Lung microvascular endothelial cell (primary cell): Measurements from ENCODE around the gene CD72. TPM values are rescaled to one million over a fixed set of nuclear protein-coding genes. Genes with fewer than 3 reads are reported as not detected.
"Not testable (repeated sequence)": the region's sequence is repeated elsewhere in the genome, so short reads cannot be mapped to it uniquely, and the experiment has no call there.

ENCODE experiments used
- DNase-seq, 2 donors: peaks; one replicate each; pipeline versions ENCODE4 v3.0.0 to v3.0.0-alpha.2; 2010; ENCODE audit warnings: low read depth in 2 of 2
- total RNA-seq: library from RNA; depleted of rRNA; stranded (reverse); fragments of >200 nt; gene quantifications from 2 replicates; pipeline ENCODE4 v1.2.1, GENCODE V29; 2014

CD72 gene
- total RNA-seq, 1 donor from 2014 or later = not detected

DNA sequence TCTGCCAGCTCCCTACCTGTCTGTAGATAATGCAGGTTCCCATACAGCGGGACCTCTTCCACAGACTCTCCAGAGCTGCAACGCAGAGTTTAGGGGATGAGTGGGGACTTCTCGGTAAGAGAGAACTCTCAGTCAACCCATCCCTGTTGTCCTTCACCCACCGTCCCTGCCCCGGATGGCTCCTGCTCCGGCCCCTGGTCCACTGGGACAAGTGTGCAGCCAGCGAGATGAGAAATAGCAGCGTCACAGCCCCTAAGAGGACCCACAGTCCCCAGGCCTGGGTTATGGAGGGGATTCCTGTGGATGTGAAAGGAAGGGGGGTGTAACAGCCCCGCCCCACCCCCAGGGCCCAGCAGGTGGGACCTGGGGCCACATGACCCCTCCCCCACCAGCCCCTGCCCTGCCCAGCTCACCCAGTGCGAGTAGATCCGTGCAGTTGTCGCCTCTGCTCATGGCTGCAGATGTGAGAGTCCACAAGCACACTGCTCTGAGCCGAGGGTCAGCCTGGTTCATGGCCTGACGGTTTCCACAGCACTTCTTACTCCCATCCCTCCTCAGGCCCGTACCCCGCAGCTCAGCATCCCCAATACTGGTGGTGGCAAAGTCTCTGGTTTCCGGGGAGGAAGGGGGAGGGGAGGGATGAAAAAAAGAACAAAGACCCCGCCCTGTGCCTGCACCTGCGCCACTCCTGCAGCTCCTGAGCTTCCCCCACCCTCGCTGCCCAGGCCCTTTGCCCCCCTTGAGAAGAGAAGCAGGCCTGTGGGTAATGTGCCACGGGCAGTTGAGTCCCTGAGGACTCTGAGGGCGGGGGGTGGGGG lies 32.3 kb upstream of the CD72 start, which contains the start of gene SIT1:
Gene SIT1, minus strand, starts transcription at position 591 of the 818 bp plus-strand sequence. Its CDS starts 78 bp downstream, at position 513.
- no peak for DNase-seq

DNA sequence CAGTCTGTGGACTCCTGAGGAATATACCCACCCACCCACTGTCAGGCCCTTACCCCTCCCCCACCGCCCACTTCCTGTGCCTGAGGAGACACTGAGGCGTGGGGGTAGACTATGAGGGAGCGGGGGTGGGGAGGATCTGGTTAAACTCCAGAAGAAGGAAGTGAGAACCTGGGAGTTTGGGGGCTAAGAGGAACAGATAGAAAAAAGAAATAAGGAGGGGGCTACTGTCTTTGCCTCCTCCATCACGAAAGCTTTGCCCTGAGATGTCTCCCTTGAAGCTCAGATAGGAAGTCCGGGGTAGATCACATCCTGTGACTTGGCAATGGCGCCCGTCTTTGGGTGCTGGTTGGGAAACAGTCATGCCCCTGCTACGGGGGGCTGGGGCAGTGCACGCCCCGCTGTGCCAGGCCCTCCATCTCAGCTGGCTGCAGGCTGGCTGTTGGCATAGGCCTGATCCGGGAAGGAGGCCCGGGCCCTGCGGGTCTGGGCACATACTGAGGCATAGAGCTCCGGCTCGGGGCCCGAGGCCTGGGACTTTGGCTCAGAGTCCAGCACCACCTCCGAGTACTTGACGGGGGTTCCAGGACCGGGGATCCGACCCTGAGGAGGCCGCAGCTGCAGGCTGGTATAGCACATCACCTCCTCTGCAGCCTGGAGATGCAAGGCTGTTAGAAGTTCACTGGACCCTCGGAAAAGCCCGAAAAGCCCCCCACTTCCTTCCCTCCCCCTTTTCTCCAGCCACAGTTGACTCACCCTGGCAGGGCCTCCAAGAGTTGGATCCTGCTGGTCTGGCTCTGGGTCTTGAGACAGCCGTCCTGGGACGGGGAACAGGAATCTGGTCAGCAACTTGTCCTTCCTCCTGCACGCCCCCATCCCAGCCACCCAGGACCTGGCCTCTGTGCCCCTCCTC lies 31.5 kb upstream of the CD72 start:
- no peak for DNase-seq

- DNase-seq = peak; percentile 87 to 89
These were observed 28.5 kb upstream of the CD72 start for GRCh38 chr9:35646533-35647265.

GRCh38 chr9:35646153-35646532 lies 27.9 kb upstream of the CD72 start:
- DNase-seq = no peak

DNA sequence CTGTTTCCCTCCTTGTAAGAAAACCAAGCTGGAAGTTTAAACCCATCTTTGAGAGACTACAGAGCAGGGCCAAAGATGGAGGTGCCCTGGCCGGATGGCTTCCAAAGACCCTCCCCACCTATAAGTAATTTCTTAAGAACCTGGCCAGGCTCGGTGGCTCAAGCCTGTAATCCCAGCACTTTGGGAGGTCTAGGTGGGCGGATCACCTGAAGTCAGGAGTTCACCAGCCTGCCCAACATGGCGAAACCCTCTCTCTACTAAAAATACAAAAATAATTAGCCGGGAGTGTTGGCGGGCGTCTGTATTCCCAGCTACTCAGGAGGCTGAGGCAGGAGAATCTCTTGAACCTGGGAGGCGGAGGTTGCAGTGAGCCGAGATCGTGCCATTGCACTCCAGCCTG lies 27.5 kb upstream of the CD72 start:
- not testable (repeated sequence) for DNase-seq

GRCh38 chr9:35643046-35643445 lies 24.8 kb upstream of the CD72 start:
- no peak for DNase-seq

DNA sequence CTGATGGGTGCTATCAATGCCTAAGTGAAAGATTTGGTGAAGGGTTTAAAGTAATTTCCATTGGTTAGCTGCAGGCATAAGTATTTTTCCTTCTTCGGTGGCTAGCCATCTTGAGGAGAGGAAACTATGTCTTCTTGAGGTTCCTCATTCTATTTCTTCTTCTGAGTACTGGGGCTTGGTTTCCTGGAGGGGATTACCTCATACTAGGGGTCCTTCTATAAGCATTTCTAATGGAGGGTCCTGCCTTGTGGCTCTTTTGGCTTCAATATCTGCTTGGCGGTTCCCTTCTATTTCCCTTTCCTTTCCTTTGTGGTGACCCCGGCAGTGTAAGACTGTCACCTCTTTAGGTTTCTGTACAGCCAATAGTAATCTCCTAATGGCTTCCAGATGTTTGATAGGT lies 23.3 kb upstream of the CD72 start:
- not testable (repeated sequence) for DNase-seq

- not testable (repeated sequence) for DNase-seq
These were observed 22.2 kb upstream of the CD72 start for GRCh38 chr9:35640431-35640830.

DNA sequence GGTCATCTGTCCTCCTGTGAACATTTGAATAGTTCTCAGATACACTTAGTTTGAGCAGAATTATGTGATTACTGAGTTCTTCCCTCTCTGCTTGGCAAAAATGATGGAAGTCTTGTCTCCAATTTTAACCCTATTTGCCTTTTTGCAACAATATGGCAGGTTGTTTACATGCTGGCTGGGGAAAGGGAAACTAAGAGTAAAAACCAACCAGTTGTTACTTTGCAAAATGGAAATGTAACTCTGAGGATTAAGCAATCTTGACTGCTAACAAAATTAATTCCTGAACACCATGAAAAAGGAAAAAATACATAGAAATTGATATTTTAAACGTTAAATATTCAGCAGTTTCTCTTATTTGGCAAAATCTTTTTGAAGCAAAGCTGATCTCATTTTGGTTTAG lies 21.4 kb upstream of the CD72 start:
- DNase-seq = no peak

GRCh38 chr9:35639225-35639624 lies 21.0 kb upstream of the CD72 start:
- not testable (repeated sequence) for DNase-seq

DNA sequence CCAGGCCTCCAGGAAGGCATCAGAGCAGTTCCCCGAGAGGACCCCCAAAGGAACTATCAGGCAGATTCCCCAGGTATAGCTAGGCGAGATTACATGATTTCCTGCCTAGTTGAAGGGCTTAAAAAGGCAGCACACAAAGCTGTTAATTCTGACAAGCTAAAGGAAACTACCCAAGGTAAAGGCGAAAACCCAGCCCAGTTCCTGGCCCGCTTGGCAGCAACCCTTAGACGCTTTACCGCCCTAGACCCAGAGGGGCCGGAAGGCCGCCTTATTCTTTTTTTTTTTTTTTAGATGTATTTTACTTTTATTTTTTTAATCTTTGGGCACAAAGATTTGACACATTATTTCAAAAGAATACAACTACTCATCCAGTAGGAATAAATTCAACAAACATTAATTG lies 20.5 kb upstream of the CD72 start:
- not testable (repeated sequence) for DNase-seq

DNA sequence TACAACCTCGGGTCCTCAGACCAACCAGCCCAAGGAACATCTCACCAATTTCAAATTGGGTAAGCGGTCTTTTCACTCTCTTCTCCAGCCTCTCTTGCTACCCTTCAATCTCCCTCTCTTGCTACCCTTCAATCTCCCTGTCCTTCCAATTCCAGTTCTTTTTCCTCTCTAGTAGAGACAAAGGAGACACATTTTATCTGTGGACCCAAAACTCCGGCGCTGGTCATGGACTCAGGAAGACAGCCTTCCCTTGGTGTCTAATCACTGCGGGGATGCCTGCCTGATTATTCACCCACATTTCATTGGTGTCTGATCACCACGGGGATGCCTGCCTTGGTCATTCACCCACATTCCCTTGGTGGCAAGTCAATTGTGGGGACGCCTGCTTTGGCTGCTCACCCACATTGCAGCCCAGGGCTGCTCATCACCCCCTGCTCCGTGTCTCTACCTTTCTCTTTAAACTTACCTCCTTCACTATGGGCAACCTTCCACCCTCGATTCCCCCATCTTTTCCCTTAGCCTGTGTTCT lies 19.3 kb upstream of the CD72 start:
- not testable (repeated sequence) for DNase-seq

DNA sequence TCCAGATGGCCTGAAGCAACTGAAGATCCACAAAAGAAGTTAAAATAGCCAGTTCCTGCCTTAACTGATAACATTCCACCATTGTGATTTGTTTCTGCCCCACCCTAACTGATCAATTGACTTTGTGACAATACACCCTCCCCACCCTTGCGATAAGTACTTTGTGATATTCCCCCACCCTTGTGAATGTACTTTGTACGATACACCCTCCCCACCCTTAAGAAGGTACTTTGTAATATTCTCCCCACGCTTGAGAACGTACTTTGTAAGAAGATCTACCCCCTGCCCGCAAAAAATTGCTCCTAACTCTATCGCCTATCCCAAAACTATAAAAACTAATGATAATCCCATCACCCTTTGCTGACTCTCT lies 18.6 kb upstream of the CD72 start:
- DNase-seq = not testable (repeated sequence)

DNA sequence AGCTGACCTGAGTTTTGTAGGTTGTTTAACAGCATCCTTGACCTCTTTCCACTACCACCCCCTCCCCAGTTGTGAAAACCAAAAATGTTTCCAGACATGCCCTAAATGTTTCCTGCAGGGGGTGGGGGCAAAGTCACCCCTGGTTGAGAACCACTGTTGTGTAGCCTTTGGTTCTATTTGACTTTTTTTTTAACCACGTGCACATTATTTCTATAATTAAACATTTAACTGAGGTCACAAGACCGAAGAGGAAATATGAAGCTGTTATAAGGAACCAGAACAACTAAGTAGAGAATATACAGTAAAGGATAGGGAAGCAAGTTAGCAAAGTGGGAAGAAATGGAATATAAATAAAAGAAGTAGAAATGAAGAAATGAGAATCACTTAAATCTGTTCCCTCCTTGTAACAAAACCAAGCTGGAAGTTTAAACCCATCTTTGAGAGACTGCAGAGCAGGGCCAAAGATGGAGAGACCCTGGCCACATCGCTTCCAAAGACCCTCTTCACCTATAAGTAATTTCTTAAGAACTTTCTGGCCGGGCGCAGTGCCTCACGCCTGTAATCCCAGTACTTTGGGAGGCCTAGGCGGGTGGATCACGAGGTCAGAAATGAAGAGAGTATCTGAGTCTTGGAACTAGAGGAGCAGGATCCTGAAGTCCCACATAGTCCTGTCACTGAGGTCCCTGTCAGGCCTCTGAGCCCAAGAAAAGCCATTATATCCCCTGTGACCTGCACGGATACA lies 18.1 kb upstream of the CD72 start:
- no peak for DNase-seq

GRCh38 chr9:35635730-35636129 lies 17.5 kb upstream of the CD72 start:
- DNase-seq = no peak

- no peak for DNase-seq
These were observed 11.4 kb upstream of the CD72 start for GRCh38 chr9:35629597-35629996.

DNA sequence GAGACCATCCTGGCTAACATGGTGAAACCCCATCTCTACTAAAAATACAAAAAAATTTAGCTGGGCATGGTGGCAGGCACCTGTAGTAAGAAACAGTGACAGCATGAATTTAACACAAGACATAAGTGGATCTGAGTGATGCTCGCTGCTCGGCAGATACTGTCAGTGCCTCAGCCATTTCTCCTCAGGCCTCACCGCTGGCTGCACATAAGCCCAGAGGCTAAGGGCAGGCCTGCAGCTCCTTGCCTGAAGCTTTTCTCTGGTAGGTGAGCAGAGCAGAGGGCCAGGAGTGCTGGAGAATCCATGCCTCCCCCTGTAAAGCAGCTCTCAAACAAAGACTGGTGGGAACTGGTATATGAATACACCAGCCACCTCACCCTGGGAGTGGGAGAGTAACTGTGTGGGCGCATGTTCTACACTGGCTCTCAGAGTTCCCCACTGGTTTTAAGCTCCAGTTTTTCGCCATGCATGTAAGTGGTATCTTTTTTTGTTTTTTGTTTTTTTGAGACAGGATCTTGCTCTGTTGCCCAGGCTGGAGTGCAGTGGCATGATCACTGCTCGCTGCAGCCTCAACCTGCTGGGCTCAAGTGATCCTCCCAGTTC lies 10.3 kb upstream of the CD72 start:
- DNase-seq = no peak

DNA sequence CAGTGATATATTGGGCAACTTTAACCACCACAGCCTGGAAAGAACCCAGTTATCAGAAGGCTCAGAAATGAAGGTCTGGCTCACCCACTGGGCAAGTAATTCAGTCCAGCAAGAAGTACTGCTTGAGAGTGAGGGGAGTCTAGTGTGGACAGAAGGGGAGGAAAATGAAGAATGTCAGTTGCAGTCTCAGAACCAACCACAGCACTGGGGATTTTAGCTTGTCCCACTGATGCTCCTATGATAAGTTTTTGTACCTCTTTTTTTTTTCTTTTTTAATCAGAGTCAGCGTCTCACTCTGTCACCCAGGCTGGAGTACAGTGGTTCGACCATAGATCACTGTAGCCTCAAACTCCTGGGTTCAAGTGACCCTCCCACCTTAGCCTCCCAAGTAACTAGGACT lies 9.4 kb upstream of the CD72 start:
- DNase-seq = no peak

DNA sequence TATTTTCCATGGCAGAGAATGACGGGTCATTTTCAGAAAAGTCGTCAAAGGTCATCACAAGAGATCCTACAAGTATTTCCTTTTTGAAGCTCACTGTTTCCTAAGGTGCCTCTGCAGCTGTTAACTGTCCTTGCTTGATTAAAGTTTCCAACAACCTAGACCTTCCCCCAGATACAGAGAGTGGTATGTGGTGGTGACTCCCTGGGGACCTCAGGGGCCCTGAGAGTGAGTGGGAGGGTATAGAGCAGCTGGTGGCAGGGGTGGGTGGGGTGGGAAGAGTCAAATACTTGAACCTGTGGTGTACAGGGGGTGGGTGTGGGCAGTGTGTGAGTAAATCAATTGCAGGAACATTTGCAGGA lies 1.6 kb upstream of the CD72 start:
- peak in 1 of 2 donors; percentile 34 for DNase-seq
